Measurements from ENCODE around the gene TTYH3. TPM values are rescaled to one million over a fixed set of nuclear protein-coding genes. Genes with fewer than 3 reads are reported as not detected.
A peak's percentile ranks its signal among the peaks of the same experiment; 100 is the strongest.
"Not testable (repeated sequence)": the region's sequence is repeated elsewhere in the genome, so short reads cannot be mapped to it uniquely, and the experiment has no call there.

Gene TTYH3
- total and polyA plus RNA-seq, 8 donors, result 4.9 to 31.9 (median 8.6) TPM

GRCh38 chr7:2689951-2690705 is 58.3 kb downstream of the TTYH3 start:
- 61 to 68% methylated on average over 23 of the region's 23 CpGs for WGBS, 2 donors
- no peak overlapping the region for H3K4me3 ChIP-seq
- DNase-seq, result no peak
- H3K27me3 ChIP-seq, result peaks cover 0 to 16% (median 0%) of the 10 kb centered on the region in 4 donors
- no peak for TF ChIP-seq CTCF (IDR thresholded peaks at IDR 0.05)
- H3K27ac ChIP-seq, result no peak overlapping the region
- H3K4me1 ChIP-seq, result peaks cover 0 to 3% (median 0%) of the 10 kb centered on the region in 3 donors
- ATAC-seq, result no peak
- no peaks in the 10 kb centered on the region for H3K9me3 ChIP-seq
- H3K36me3 ChIP-seq, result no peaks in the 10 kb centered on the region
- FAIRE-seq, result no peak
- intact Hi-C loops (cut with DNase I), result loop anchor here in 2 of 3 donors (10.0 kb wide), 2 partner anchors 215 to 235 kb away; partner anchors contain the start of gene GRIFIN (in 1 of the 2)

- H3K4me1 ChIP-seq, result peaks cover 0 to 3% (median 0%) of the 10 kb centered on the region in 3 donors
- H3K4me3 ChIP-seq, result no peak overlapping the region
- no peak for TF ChIP-seq CTCF (IDR thresholded peaks at IDR 0.05)
- H3K9me3 ChIP-seq, result no peaks in the 10 kb centered on the region
- intact Hi-C loops (cut with DNase I), result no loop called here
- peaks cover 0 to 12% (median 0%) of the 10 kb centered on the region in 4 donors for H3K27me3 ChIP-seq
- DNase-seq, result no peak
- no peak for FAIRE-seq
- no peaks in the 10 kb centered on the region for H3K36me3 ChIP-seq
- WGBS, 2 donors, result 76 to 83% methylated on average over 18 of the region's 18 CpGs
- no peak overlapping the region for H3K27ac ChIP-seq
- ATAC-seq, result no peak
Measured at GRCh38 chr7:2691011-2691707, 59.4 kb downstream of the TTYH3 start.

- H3K27ac ChIP-seq; H3K4me1 ChIP-seq; intact Hi-C loops (cut with DNase I); H3K27me3 ChIP-seq; DNase-seq; H3K4me3 ChIP-seq; ATAC-seq; H3K36me3 ChIP-seq; FAIRE-seq; H3K9me3 ChIP-seq: not testable (repeated sequence)
- 76 to 86% methylated on average over 23 of the region's 23 CpGs for WGBS, 2 donors
Measured at GRCh38 chr7:2691932-2692439, 60.2 kb downstream of the TTYH3 start.

- Histone ChIP-seq H3K9me3 (no peaks in the 10 kb centered on the region), H3K4me3 (no peak overlapping the region), H3K36me3 (no peaks in the 10 kb centered on the region), H3K27ac (no peak overlapping the region), H3K4me1 (peaks cover 0 to 3% (median 0%) of the 10 kb centered on the region in 3 donors), H3K27me3 (peaks cover 0 to 7% (median 0%) of the 10 kb centered on the region in 4 donors)
- no peak for ATAC-seq
- no peak for TF ChIP-seq CTCF (IDR thresholded peaks at IDR 0.05)
- WGBS, 2 donors, result 71 to 77% methylated on average over 14 of the region's 14 CpGs
- FAIRE-seq, result no peak
- DNase-seq, result no peak
- intact Hi-C loops (cut with DNase I), result no loop called here
Measured at GRCh38 chr7:2692543-2692942, 60.8 kb downstream of the TTYH3 start.

- FAIRE-seq; H3K4me3 ChIP-seq; H3K4me1 ChIP-seq; H3K9me3 ChIP-seq; H3K36me3 ChIP-seq; H3K27ac ChIP-seq; DNase-seq; intact Hi-C loops (cut with DNase I); H3K27me3 ChIP-seq: not testable (repeated sequence)
- 82 to 84% methylated on average over 19 of the region's 19 CpGs for WGBS, 2 donors
- ATAC-seq, result peak in 1 of 4 donors; percentile 39
Measured at GRCh38 chr7:2693420-2694121, 61.8 kb downstream of the TTYH3 start.

GRCh38 chr7:2694122-2694436 is 62.3 kb downstream of the TTYH3 start:
- H3K27me3 ChIP-seq; intact Hi-C loops (cut with DNase I); ATAC-seq; H3K36me3 ChIP-seq; FAIRE-seq; H3K27ac ChIP-seq; DNase-seq; H3K4me1 ChIP-seq; H3K9me3 ChIP-seq; H3K4me3 ChIP-seq: not testable (repeated sequence)
- 74 to 76% methylated on average over 8 of the region's 8 CpGs for WGBS, 2 donors
